Activated naive CD8-positive, alpha-beta T cell treated with anti-CD3 and anti-CD28 coated beads for 36 hours (primary cell): ENCODE measurements around the gene ITGA2. TPM values are rescaled to one million over a fixed set of nuclear protein-coding genes. Genes with fewer than 3 reads are reported as not detected.

Source experiments
- DNase-seq: peaks from one replicate; pipeline ENCODE4 v3.0.0; 2021
- H3K27ac Mint-ChIP-seq: one replicate; pipeline ENCODE4 v1.8.0; 2022; ENCODE audit warnings: mild to moderate bottlenecking, moderate library complexity, mixed read lengths
- H3K27me3 Mint-ChIP-seq: one replicate; pipeline ENCODE4 v1.8.0; 2022; ENCODE audit warnings: mild to moderate bottlenecking, mixed read lengths
- H3K36me3 Mint-ChIP-seq: one replicate; pipeline ENCODE4 v1.8.0; 2021; ENCODE audit warnings: mild to moderate bottlenecking, mixed read lengths
- H3K4me1 Mint-ChIP-seq: one replicate; pipeline ENCODE4 v1.8.0; 2021; ENCODE audit warnings: mixed read lengths
- H3K4me3 Mint-ChIP-seq: one replicate; pipeline ENCODE4 v1.8.0; 2022; ENCODE audit warnings: mild to moderate bottlenecking, moderate library complexity, mixed read lengths
- H3K9me3 Mint-ChIP-seq: one replicate; pipeline ENCODE4 v1.8.0; 2022; ENCODE audit warnings: mixed read lengths
- total RNA-seq, 2 experiments: library from RNA; stranded (reverse); gene quantifications; one replicate each; pipeline ENCODE4 v1.2.3, GENCODE V29; 2021

Gene ITGA2
- total RNA-seq, 2 experiments from 2014 or later, result 1.7 to 2.0 TPM

- Mint-ChIP-seq H3K27ac (no peak overlapping the region), H3K27me3 (peaks cover 9% of the 10 kb centered on the region), H3K9me3 (no peaks in the 10 kb centered on the region), H3K36me3 (no peaks in the 10 kb centered on the region), H3K4me3 (no peak overlapping the region), H3K4me1 (no peaks in the 10 kb centered on the region)
- DNase-seq, result no peak
These were observed 33.9 kb downstream of the ITGA2 start for GRCh38 chr5:53022930-53023511.

DNA sequence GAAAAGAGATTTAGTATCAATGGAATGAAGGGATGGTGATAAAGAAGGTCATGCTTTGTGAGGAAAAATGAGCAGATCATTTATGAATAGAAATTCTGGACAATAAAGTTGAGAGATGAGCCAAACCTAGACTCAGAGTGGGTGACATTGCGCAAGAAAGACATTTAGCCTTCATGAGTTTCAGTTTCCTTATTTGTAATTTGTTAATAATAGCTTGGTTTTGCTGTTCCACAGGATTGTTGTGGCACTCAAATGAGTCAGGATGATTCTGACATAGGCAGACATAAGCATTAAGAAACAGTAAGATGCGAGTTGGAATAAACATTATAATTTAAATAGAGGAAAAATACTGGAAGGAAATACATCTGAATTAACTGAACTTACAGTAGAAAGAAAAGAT lies 34.8 kb downstream of the ITGA2 start:
- Mint-ChIP-seq H3K27ac (no peak overlapping the region), H3K9me3 (no peaks in the 10 kb centered on the region), H3K36me3 (no peaks in the 10 kb centered on the region), H3K4me1 (no peaks in the 10 kb centered on the region), H3K4me3 (no peak overlapping the region), H3K27me3 (peaks cover 9% of the 10 kb centered on the region)
- no peak for DNase-seq

DNA sequence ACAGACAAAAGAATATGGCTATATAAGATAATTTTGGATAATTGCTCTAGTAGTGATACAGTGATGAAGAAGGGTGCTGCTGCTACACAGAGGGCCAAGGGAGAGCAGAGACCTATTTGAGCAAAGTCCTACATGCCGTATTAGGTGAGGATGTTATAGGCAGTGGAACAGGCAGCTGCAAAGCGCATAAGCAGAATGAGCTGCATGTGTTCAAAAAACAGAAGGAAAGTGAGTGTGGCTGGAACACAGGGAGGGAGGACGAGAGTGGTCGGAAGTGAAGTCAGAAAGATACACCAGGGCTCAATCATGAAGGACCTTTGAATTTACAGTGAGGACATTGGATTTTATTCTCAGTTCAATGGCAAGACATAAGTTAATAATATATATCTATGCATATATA lies 35.4 kb downstream of the ITGA2 start:
- H3K27me3 Mint-ChIP-seq, result peaks cover 9% of the 10 kb centered on the region
- no peak overlapping the region for H3K27ac Mint-ChIP-seq
- H3K36me3 Mint-ChIP-seq, result no peaks in the 10 kb centered on the region
- H3K9me3 Mint-ChIP-seq, result no peaks in the 10 kb centered on the region
- DNase-seq, result no peak
- peaks cover under 1% of the 10 kb centered on the region for H3K4me1 Mint-ChIP-seq
- no peak overlapping the region for H3K4me3 Mint-ChIP-seq

DNA sequence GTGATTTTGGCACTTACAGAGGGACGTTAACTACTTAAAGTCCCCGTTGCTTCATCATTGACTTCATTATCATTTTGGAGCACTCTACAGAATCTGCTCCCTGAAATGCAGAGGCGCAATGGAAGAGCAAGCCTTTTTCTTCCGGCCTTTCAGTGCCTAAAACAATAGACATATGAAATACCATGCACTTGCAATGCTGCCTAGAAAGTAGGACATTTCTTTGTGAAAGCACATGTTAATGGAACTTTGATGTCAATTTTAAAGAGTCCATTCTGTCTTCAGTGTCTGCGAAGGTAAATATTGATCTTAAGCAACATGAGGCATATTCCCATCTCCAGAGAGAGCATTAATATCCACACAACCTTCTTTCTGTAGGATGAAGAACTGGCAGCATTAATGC lies 36.3 kb downstream of the ITGA2 start:
- no peak overlapping the region for H3K27ac Mint-ChIP-seq
- H3K4me3 Mint-ChIP-seq, result no peak overlapping the region
- DNase-seq, result no peak
- H3K4me1 Mint-ChIP-seq, result peaks cover 9% of the 10 kb centered on the region
- no peaks in the 10 kb centered on the region for H3K9me3 Mint-ChIP-seq
- peaks cover 3% of the 10 kb centered on the region for H3K36me3 Mint-ChIP-seq
- H3K27me3 Mint-ChIP-seq, result peaks cover 9% of the 10 kb centered on the region

- H3K4me1 Mint-ChIP-seq, result peaks cover 30% of the 10 kb centered on the region
- no peak overlapping the region for H3K27ac Mint-ChIP-seq
These were observed 38.8 kb downstream of the ITGA2 start for GRCh38 chr5:53027913-53028312.

GRCh38 chr5:53029608-53030007 lies 40.5 kb downstream of the ITGA2 start:
- Mint-ChIP-seq H3K27me3 (no peaks in the 10 kb centered on the region), H3K9me3 (no peaks in the 10 kb centered on the region), H3K4me3 (no peak overlapping the region), H3K4me1 (peaks cover 33% of the 10 kb centered on the region), H3K36me3 (peaks cover 4% of the 10 kb centered on the region), H3K27ac (peak overlapping the region; percentile 28)
- DNase-seq, result no peak

More at GRCh38 chr5:53027913-53028312, 38.8 kb downstream of the ITGA2 start:
- Mint-ChIP-seq H3K27me3 (no peaks in the 10 kb centered on the region), H3K4me3 (no peak overlapping the region), H3K36me3 (peaks cover 4% of the 10 kb centered on the region), H3K9me3 (no peaks in the 10 kb centered on the region)
- DNase-seq, result no peak

GRCh38 chr5:53030893-53031292 lies 41.7 kb downstream of the ITGA2 start:
- DNase-seq, result no peak
- Mint-ChIP-seq H3K9me3 (no peaks in the 10 kb centered on the region), H3K36me3 (peaks cover 4% of the 10 kb centered on the region), H3K4me3 (no peak overlapping the region), H3K4me1 (peaks cover 37% of the 10 kb centered on the region), H3K27ac (peak overlapping the region; percentile 91), H3K27me3 (no peaks in the 10 kb centered on the region)

DNA sequence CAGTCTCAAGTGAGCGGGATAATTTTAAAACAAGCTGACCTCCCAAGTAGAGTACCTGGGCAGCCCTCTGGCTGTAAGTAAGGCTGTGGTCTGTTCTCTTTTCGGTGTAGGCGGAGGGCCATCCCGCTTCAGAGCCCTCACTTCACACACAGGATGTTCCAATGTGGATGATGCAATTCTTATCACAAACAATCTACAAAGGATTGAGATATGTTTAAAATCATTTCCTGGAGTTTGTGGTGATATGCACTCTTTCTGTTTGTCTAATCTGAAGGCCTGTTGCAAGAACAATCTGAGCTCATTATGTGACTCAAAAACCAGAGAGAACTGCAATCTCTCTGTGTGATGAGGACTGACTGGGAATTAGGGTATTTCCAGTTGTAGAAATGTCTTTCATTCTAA lies 42.5 kb downstream of the ITGA2 start:
- no peaks in the 10 kb centered on the region for H3K9me3 Mint-ChIP-seq
- DNase-seq, result peak; percentile 49
- H3K27ac Mint-ChIP-seq, result peak overlapping the region; percentile 91
- H3K36me3 Mint-ChIP-seq, result peaks cover 4% of the 10 kb centered on the region
- no peak overlapping the region for H3K4me3 Mint-ChIP-seq
- H3K27me3 Mint-ChIP-seq, result no peaks in the 10 kb centered on the region
- H3K4me1 Mint-ChIP-seq, result peaks cover 45% of the 10 kb centered on the region

DNA sequence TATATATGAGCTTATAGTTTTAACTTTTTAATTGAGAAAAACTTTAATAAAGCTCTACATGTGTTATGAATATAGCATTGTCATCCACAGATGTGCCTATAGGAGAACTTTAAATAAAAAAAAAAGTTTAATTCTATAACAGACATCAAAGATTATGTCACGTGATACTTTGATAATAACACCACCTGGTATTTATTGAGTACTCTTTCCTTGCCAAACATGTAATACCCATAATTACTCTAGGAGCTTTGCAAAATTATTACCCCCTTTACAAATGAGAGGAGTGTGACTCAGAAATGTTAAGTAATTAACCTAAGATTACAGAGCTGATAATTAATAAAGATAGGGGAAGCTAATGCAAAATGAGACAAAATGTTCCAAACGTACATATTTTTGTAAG lies 43.0 kb downstream of the ITGA2 start:
- Mint-ChIP-seq H3K36me3 (peaks cover 4% of the 10 kb centered on the region), H3K9me3 (no peaks in the 10 kb centered on the region), H3K27me3 (no peaks in the 10 kb centered on the region), H3K4me3 (peak overlapping the region; percentile 20), H3K4me1 (peaks cover 46% of the 10 kb centered on the region), H3K27ac (peak overlapping the region; percentile 91)
- no peak for DNase-seq

- peaks cover 57% of the 10 kb centered on the region for H3K4me1 Mint-ChIP-seq
- peaks cover 4% of the 10 kb centered on the region for H3K36me3 Mint-ChIP-seq
- H3K27me3 Mint-ChIP-seq, result peaks cover 6% of the 10 kb centered on the region
- no peak overlapping the region for H3K27ac Mint-ChIP-seq
- no peak for DNase-seq
- H3K9me3 Mint-ChIP-seq, result no peaks in the 10 kb centered on the region
- H3K4me3 Mint-ChIP-seq, result no peak overlapping the region
These were observed 45.7 kb downstream of the ITGA2 start for GRCh38 chr5:53034832-53035231.

DNA sequence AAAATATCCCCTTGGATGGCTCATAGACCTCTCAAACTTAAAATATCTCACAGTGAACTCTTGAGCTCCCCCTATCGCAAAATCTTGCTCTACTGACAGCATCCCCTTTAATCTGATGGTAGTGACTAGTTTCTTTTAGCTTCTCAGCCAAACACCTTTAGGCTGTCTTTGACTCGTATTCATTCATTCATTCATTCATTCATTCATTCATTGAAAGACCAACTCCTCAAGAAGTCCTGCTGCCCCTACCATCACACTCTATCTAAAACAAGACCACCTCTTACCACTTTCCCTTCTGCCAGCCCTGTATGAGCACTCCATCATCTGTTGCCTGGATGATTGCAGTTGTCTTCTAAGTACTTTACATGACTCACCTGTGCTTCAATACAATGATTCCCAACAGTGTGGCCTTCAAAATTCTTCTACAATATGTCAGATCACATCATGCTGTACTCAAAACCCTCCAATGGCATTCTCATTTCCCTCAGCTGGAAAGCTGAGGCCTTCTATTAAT lies 46.8 kb downstream of the ITGA2 start:
- H3K27me3 Mint-ChIP-seq, result peaks cover 9% of the 10 kb centered on the region
- no peak overlapping the region for H3K4me3 Mint-ChIP-seq
- DNase-seq, result no peak
- H3K9me3 Mint-ChIP-seq, result no peaks in the 10 kb centered on the region
- peak overlapping the region; percentile 5 for H3K27ac Mint-ChIP-seq
- H3K36me3 Mint-ChIP-seq, result peaks cover 2% of the 10 kb centered on the region
- H3K4me1 Mint-ChIP-seq, result peaks cover 57% of the 10 kb centered on the region

DNA sequence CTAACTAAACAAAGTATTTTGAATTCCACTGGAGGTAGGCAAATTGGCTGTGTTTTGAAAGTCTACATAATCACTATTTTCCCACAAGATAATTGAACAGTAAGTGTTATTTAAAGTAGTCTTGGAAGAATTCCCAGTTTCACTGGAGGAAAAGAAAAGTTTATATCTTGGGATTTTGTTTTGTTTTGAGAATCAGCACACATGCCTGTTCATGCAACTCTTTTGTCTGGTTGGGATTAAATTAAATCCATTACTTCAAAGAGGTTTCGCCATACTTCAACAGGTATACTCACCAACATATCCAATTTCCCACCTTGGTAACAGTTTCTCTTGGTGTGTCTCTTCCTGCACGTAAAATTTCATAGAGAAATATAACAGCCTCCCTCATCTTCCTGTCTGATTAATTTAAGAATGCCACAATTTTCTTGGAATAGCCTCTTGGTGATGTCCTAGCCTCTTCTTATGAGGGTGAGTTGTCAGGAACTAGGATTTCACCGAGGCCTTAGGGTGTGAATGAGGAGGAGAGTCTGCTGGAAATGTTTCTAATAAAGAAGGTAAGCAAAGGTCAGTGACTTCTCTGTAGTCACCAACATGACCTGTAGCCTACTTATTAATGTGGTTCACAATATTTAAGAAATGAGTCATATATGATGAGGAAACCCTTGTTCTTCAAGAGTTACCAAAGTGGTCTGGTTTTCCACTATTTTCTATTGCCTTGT lies 48.1 kb downstream of the ITGA2 start:
- no peaks in the 10 kb centered on the region for H3K9me3 Mint-ChIP-seq
- peak overlapping the region; percentile 17 for H3K27ac Mint-ChIP-seq
- DNase-seq, result no peak
- H3K27me3 Mint-ChIP-seq, result peaks cover 9% of the 10 kb centered on the region
- no peak overlapping the region for H3K4me3 Mint-ChIP-seq
- H3K4me1 Mint-ChIP-seq, result peaks cover 53% of the 10 kb centered on the region
- peaks cover 2% of the 10 kb centered on the region for H3K36me3 Mint-ChIP-seq

- no peak for DNase-seq
- peaks cover 2% of the 10 kb centered on the region for H3K36me3 Mint-ChIP-seq
- peak overlapping the region; percentile 7 for H3K27ac Mint-ChIP-seq
- peaks cover 9% of the 10 kb centered on the region for H3K27me3 Mint-ChIP-seq
- peaks cover 54% of the 10 kb centered on the region for H3K4me1 Mint-ChIP-seq
- no peaks in the 10 kb centered on the region for H3K9me3 Mint-ChIP-seq
- no peak overlapping the region for H3K4me3 Mint-ChIP-seq
These were observed 49.2 kb downstream of the ITGA2 start for GRCh38 chr5:53038196-53038847.

- H3K4me1 Mint-ChIP-seq, result peaks cover 57% of the 10 kb centered on the region
- no peaks in the 10 kb centered on the region for H3K9me3 Mint-ChIP-seq
- no peak overlapping the region for H3K4me3 Mint-ChIP-seq
- H3K36me3 Mint-ChIP-seq, result peaks cover 2% of the 10 kb centered on the region
- H3K27me3 Mint-ChIP-seq, result peaks cover 9% of the 10 kb centered on the region
- H3K27ac Mint-ChIP-seq, result peak overlapping the region; percentile 14
- DNase-seq, result no peak
These were observed 50.7 kb downstream of the ITGA2 start for GRCh38 chr5:53039855-53040254.

DNA sequence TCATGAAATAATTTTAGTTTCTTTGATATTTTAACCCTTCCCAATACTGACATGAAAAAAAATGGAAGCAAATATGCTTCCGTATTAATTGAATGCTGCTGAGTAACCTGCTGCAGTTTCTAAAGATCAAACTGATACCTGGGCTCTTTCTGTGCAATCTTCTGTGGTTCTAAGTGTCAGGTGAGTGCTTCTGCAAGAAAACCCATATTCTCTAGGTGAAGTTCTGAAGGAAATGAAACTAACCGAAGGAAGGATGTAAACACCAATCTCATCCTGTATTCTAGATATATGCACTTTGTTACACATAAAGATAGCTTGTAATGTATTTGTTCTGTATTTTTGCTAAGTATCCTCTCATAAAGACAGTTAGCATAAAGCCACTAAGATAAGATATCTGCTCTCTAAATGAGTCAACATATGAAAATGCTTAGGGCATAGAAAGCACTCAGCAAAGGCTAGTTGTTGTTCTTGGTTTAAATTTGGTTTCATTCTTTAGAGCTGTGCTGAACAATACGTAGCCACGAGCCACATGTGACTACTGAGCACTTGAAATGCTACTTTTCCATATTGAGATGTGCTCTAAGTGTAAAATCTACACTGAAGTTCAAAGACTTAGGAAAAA lies 52.0 kb downstream of the ITGA2 start:
- H3K27me3 Mint-ChIP-seq, result peaks cover 9% of the 10 kb centered on the region
- peaks cover 56% of the 10 kb centered on the region for H3K4me1 Mint-ChIP-seq
- H3K36me3 Mint-ChIP-seq, result peaks cover 2% of the 10 kb centered on the region
- H3K4me3 Mint-ChIP-seq, result peak overlapping the region; percentile 47
- no peak for DNase-seq
- H3K9me3 Mint-ChIP-seq, result no peaks in the 10 kb centered on the region
- H3K27ac Mint-ChIP-seq, result peak overlapping the region; percentile 72
